Measurements from ENCODE around the gene REEP6.

Gene REEP6

GRCh38 chr19:1492474-1493006 is 1.6 kb downstream of the REEP6 start:
- in situ Hi-C loops (cut with HindIII; ENCODE audit: low sequenced_read_pairs), result no loop called here
- no peak for TF ChIP-seq CTCF (IDR thresholded peaks at IDR 0.05; ENCODE audit: low read depth, low read length, missing control alignments)
- no peak for DNase-seq (ENCODE audit: low read depth)
- H3K4me3 ChIP-seq (ENCODE audit: low read depth, low read length), result no peak overlapping the region

- in situ Hi-C loops (cut with HindIII; ENCODE audit: low sequenced_read_pairs), result no loop called here
- TF ChIP-seq CTCF (IDR thresholded peaks at IDR 0.05; ENCODE audit: low read depth, low read length, missing control alignments), result no peak
- no peak for DNase-seq (ENCODE audit: low read depth)
- H3K4me3 ChIP-seq (ENCODE audit: low read depth, low read length), result no peak overlapping the region
These were observed 3.3 kb downstream of the REEP6 start for GRCh38 chr19:1494115-1494815.

GRCh38 chr19:1495051-1495798 is 4.2 kb downstream of the REEP6 start:
- no peak for DNase-seq (ENCODE audit: low read depth)
- H3K4me3 ChIP-seq (ENCODE audit: low read depth, low read length), result no peak overlapping the region
- in situ Hi-C loops (cut with HindIII; ENCODE audit: low sequenced_read_pairs), result no loop called here
- TF ChIP-seq CTCF (IDR thresholded peaks at IDR 0.05; ENCODE audit: low read depth, low read length, missing control alignments), result no peak

- no peak for DNase-seq (ENCODE audit: low read depth)
- in situ Hi-C loops (cut with HindIII; ENCODE audit: low sequenced_read_pairs), result no loop called here
- no peak for TF ChIP-seq CTCF (IDR thresholded peaks at IDR 0.05; ENCODE audit: low read depth, low read length, missing control alignments)
- H3K4me3 ChIP-seq (ENCODE audit: low read depth, low read length), result no peak overlapping the region
These were observed 5.1 kb downstream of the REEP6 start for GRCh38 chr19:1495799-1496713.

- in situ Hi-C loops (cut with HindIII; ENCODE audit: low sequenced_read_pairs), result no loop called here
- no peak for DNase-seq (ENCODE audit: low read depth)
- TF ChIP-seq CTCF (IDR thresholded peaks at IDR 0.05; ENCODE audit: low read depth, low read length, missing control alignments), result no peak
- no peak overlapping the region for H3K4me3 ChIP-seq (ENCODE audit: low read depth, low read length)
These were observed 6.0 kb downstream of the REEP6 start for GRCh38 chr19:1496714-1497577.

Data from astrocyte of the cerebellum (primary cell).